IPS-20b (cell line): ENCODE results near the gene HIF1A.
"Not testable (repeated sequence)": the region's sequence is repeated elsewhere in the genome, so short reads cannot be mapped to it uniquely, and the experiment has no call there.

Experiments used
- H3K27ac ChIP-seq: one replicate; pipeline ENCODE4 v1.5.1; 2013; ENCODE audit warnings: low read length
- H3K27me3 ChIP-seq: 2 replicates; pipeline ENCODE4 v1.6.1; 2013; ENCODE audit warnings: mild to moderate bottlenecking, low read length, inconsistent platforms; ENCODE audit not compliant: insufficient read depth
- H3K36me3 ChIP-seq: 2 replicates; pipeline ENCODE4 v1.6.1; 2013; ENCODE audit warnings: low read depth, mild to moderate bottlenecking, inconsistent platforms, low read length, moderate library complexity; ENCODE audit not compliant: insufficient read depth
- H3K4me1 ChIP-seq: 2 replicates; pipeline ENCODE4 v1.6.1; 2013; ENCODE audit warnings: mild to moderate bottlenecking, control low read depth, inconsistent platforms, low read length, moderate library complexity; ENCODE audit not compliant: insufficient read depth
- H3K4me3 ChIP-seq: 2 replicates; pipeline ENCODE4 v1.5.1; 2013; ENCODE audit warnings: mild to moderate bottlenecking, low read length, inconsistent platforms
- H3K9ac ChIP-seq: 2 replicates; pipeline ENCODE4 v1.6.1; 2013; ENCODE audit warnings: low read depth, mild to moderate bottlenecking, inconsistent platforms, low read length, moderate library complexity
- H3K9me3 ChIP-seq: 2 replicates; pipeline ENCODE4 v1.6.1; 2013; ENCODE audit warnings: mild to moderate bottlenecking, low read depth, low read length, inconsistent platforms; ENCODE audit not compliant: insufficient read depth

Gene HIF1A

DNA sequence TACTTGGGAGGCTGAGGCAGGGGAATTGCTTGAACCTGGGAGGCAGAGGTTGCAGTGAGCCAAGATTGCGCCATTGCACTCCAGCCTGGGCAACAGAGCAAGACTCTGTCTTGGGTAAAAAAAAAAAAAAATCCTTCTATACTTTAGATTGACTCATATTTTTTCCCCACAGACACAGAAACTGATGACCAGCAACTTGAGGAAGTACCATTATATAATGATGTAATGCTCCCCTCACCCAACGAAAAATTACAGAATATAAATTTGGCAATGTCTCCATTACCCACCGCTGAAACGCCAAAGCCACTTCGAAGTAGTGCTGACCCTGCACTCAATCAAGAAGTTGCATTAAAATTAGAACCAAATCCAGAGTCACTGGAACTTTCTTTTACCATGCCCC lies 42.6 kb downstream of the HIF1A start:
- H3K27ac ChIP-seq: no peak overlapping the region
- H3K36me3 ChIP-seq: peaks cover 98% of the 10 kb centered on the region

DNA sequence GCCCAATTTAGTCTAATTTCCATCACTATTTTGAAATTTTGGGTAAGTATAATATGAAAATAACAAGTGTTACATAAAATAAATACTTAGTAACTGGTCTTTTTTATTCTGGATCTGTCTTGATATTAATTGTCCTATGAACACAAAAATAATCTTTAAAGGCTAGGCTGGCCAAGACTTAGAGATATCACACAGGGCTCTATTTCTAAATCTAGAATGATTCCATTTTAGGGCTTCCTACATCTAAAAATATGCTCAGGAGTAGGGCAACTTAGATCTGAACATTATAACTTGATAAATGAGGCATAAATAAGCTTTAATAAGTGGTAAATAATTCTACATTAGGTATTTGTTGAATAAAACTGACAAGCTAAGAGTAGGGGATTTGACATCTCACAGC lies 43.8 kb downstream of the HIF1A start:
- Histone ChIP-seq H3K9ac (no peak overlapping the region), H3K27me3 (no peaks in the 10 kb centered on the region), H3K9me3 (no peaks in the 10 kb centered on the region), H3K36me3 (peaks cover 99% of the 10 kb centered on the region), H3K4me3 (no peak overlapping the region), H3K27ac (no peak overlapping the region), H3K4me1 (no peaks in the 10 kb centered on the region)

More for the DNA sequence above, 42.6 kb downstream of the HIF1A start:
- no peaks in the 10 kb centered on the region for H3K9me3 ChIP-seq
- H3K9ac ChIP-seq: no peak overlapping the region
- no peaks in the 10 kb centered on the region for H3K27me3 ChIP-seq
- no peak overlapping the region for H3K4me3 ChIP-seq
- H3K4me1 ChIP-seq: no peaks in the 10 kb centered on the region

DNA sequence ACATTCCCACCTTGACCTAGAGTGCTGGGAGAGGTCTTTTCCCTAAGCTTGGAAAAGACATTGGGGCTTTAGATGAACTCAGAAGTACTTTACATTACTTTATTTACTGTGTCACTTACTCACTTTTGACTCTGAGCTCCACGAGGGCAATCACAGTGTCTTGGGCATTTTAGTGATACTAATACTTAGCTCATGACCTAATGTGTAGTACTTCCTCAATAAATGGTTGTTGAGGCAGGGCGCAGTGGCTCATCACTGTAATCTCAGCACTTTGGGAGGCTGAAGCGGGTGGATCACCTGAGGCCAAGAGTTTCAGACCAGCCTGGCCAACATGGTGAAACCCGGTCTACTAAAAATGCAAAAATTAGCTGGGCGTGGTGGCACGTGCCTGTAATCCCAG lies 47.1 kb downstream of the HIF1A start:
- Histone ChIP-seq H3K36me3 (peaks cover 98% of the 10 kb centered on the region), H3K4me1 (no peaks in the 10 kb centered on the region), H3K27me3 (no peaks in the 10 kb centered on the region), H3K4me3 (no peak overlapping the region), H3K9ac (no peak overlapping the region), H3K27ac (no peak overlapping the region), H3K9me3 (no peaks in the 10 kb centered on the region)

DNA sequence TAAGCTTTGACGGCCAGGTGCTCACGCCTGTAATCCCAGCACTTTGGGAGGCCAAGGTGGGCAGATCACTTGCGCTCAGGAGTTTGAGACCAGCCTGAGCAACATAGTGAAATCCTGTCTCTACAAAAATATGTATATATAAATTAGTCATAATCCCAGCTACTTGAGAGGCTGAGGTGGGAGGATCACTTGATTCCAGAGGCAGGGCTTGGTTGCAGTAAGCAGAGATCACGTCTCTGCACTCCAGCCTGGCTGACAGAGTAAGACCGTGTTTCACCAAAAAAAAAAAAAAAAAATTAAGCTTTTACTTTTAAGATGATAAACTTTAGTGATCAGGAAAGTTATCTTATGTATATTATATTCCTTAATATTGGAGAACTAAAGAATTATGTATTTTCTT lies 48.9 kb downstream of the HIF1A start:
- Histone ChIP-seq H3K27me3 (no peaks in the 10 kb centered on the region), H3K9me3 (no peaks in the 10 kb centered on the region), H3K4me1 (peaks cover 2% of the 10 kb centered on the region), H3K27ac (no peak overlapping the region), H3K9ac (no peak overlapping the region), H3K4me3 (no peak overlapping the region), H3K36me3 (peaks cover 97% of the 10 kb centered on the region)

DNA sequence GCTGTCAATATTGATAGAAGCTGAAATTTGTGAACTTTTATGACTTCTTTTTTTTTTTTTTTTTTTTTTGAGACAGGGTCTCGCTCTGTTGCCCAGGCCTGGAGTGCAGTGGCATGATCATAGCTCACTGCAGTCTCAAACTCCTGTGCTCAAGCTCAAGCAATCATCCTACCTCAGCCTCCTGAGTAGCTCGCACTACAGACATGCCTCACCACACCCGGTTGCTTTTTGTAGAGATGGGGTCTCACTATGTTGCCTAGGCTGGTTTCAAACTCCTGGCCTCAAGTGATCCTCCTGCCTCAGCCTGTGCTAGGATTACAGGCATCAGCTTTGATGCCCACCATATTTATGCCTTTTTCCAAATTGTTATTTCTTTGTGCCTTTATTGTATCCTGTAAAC lies 51.0 kb downstream of the HIF1A start:
- H3K9ac ChIP-seq, H3K9me3 ChIP-seq, H3K27me3 ChIP-seq, H3K4me3 ChIP-seq, H3K4me1 ChIP-seq, H3K27ac ChIP-seq: not testable (repeated sequence)
- H3K36me3 ChIP-seq: peaks cover 81% of the 10 kb centered on the region

DNA sequence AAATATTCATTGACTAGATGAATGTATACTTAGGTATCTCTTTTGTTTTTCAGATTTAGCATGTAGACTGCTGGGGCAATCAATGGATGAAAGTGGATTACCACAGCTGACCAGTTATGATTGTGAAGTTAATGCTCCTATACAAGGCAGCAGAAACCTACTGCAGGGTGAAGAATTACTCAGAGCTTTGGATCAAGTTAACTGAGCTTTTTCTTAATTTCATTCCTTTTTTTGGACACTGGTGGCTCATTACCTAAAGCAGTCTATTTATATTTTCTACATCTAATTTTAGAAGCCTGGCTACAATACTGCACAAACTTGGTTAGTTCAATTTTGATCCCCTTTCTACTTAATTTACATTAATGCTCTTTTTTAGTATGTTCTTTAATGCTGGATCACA lies 51.6 kb downstream of the HIF1A start:
- Histone ChIP-seq H3K4me3 (no peak overlapping the region), H3K4me1 (peaks cover 8% of the 10 kb centered on the region), H3K27ac (no peak overlapping the region), H3K36me3 (peaks cover 76% of the 10 kb centered on the region), H3K27me3 (no peaks in the 10 kb centered on the region), H3K9ac (no peak overlapping the region), H3K9me3 (no peaks in the 10 kb centered on the region)

DNA sequence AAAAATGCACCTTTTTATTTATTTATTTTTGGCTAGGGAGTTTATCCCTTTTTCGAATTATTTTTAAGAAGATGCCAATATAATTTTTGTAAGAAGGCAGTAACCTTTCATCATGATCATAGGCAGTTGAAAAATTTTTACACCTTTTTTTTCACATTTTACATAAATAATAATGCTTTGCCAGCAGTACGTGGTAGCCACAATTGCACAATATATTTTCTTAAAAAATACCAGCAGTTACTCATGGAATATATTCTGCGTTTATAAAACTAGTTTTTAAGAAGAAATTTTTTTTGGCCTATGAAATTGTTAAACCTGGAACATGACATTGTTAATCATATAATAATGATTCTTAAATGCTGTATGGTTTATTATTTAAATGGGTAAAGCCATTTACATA lies 52.0 kb downstream of the HIF1A start:
- Histone ChIP-seq H3K4me1 (peaks cover 8% of the 10 kb centered on the region), H3K9ac (no peak overlapping the region), H3K9me3 (no peaks in the 10 kb centered on the region), H3K4me3 (no peak overlapping the region), H3K36me3 (peaks cover 71% of the 10 kb centered on the region), H3K27ac (no peak overlapping the region), H3K27me3 (no peaks in the 10 kb centered on the region)

DNA sequence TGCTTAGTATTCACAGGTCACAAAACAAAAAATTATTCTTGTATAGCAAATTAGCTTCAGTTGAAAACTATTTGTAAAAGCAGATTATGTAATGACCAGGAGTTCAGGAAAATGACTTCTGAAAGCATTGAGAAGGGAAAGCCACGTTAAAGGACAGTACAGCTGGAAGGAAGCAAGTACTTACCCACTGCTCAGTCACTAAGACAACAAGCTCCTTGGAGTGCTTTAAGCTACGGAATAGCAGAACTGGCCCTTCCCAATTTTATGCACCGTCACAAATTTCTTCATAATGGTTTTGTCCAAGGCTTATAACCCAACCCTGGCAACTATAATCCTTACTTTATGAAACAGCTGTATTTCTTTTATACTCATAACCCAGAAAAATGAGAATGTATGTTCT lies 54.0 kb downstream of the HIF1A start:
- H3K9ac ChIP-seq: no peak overlapping the region
- peaks cover 52% of the 10 kb centered on the region for H3K36me3 ChIP-seq
- H3K4me3 ChIP-seq: peak overlapping the region; percentile 72; the same call in 1 of the 2 replicates
- no peaks in the 10 kb centered on the region for H3K27me3 ChIP-seq
- peaks cover 12% of the 10 kb centered on the region for H3K4me1 ChIP-seq
- no peak overlapping the region for H3K27ac ChIP-seq
- H3K9me3 ChIP-seq: no peaks in the 10 kb centered on the region

DNA sequence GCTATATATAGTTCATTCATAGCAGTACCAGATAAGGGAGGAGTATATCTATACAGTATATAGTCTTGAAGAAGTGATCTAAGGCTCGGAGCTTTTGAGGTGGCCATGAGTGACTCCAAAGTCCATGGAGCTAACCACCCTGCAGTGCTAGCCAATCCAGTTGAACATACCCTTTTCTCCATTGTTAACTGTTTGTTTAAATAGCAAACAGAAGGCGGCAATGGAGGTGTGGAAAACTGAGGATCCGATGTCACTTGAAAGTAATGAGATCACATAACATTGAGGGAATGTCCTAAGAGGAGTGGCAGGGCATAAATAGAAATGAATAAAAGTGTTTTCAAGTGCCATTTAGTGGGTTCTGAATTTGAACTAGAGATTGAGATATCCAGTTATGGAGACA lies 54.6 kb downstream of the HIF1A start:
- peaks cover 12% of the 10 kb centered on the region for H3K4me1 ChIP-seq
- no peaks in the 10 kb centered on the region for H3K27me3 ChIP-seq
- peaks cover 46% of the 10 kb centered on the region for H3K36me3 ChIP-seq
- H3K27ac ChIP-seq: no peak overlapping the region
- no peaks in the 10 kb centered on the region for H3K9me3 ChIP-seq
- peak overlapping the region; percentile 72; the same call in 1 of the 2 replicates for H3K4me3 ChIP-seq
- no peak overlapping the region for H3K9ac ChIP-seq

DNA sequence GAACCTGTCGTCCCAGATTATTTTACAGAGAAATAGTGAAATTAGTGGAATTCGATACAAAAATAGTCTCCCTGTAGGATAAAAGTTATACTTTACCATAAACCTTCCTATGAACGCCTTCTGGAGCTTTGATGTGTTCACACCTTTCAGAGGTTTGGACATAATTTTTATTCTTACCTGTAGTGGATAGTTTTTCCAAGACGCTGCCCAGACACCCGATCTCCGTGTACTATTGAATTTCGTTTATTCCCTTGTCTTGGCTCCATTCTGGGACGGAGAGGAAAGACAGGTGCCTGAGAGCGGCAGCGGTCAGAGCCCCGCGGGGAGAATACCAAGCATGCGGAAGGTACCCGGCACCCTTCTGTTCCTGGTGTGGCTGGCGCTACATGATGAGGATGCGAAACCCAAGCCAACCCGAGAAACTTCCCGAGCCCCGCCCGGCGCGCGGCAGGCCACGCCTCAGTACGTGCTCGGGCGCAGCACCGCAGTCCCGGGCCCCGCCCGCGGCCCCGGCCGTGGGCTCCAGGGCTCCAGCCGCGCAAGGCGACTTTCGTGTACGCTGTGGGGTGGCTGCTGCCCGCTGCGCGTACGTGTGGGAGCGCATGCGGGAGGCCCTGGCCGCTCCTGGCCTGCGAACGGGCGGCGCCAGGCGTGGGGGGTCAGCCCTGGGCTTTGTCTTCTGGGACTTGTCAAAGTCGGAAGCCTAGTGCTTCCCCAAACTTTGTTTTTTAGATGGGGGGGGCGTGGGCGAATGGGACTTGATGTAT lies 55.6 kb downstream of the HIF1A start:
- Histone ChIP-seq H3K9ac (peak overlapping the region; percentile 59; the same call in 1 of the 2 replicates), H3K4me1 (peaks cover 12% of the 10 kb centered on the region), H3K9me3 (no peaks in the 10 kb centered on the region), H3K36me3 (peaks cover 36% of the 10 kb centered on the region), H3K27me3 (no peaks in the 10 kb centered on the region), H3K4me3 (peak overlapping the region; percentile 72), H3K27ac (no peak overlapping the region)

DNA sequence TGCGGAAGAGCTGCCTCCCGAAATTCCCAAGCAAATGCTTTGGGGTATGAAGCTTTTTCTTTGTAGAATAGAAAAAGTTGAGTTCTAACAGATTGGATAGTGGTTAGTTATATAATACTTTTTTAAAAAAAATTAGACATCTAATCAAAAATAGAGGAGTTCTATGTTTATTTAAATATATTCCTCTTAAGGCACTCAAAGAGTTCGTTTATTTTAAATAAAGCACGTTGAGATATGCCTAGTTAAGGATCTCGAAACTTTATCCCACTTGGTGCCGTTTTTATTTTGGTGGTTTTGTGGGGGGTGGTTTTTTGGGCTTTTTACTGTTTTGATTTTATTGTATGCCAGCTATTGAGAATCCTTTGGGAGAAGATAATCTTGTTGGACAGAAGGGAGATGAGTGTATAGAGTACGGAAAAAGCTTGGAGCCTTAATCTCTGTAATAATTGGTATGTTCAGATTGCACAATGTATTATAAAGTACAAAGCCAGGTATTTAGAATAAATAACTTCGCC lies 56.2 kb downstream of the HIF1A start:
- Histone ChIP-seq H3K36me3 (peaks cover 30% of the 10 kb centered on the region), H3K27me3 (no peaks in the 10 kb centered on the region), H3K27ac (no peak overlapping the region), H3K9me3 (no peaks in the 10 kb centered on the region), H3K4me1 (peaks cover 12% of the 10 kb centered on the region), H3K9ac (peak overlapping the region; percentile 52; the same call in 1 of the 2 replicates), H3K4me3 (peak overlapping the region; percentile 72; the same call in 1 of the 2 replicates)

DNA sequence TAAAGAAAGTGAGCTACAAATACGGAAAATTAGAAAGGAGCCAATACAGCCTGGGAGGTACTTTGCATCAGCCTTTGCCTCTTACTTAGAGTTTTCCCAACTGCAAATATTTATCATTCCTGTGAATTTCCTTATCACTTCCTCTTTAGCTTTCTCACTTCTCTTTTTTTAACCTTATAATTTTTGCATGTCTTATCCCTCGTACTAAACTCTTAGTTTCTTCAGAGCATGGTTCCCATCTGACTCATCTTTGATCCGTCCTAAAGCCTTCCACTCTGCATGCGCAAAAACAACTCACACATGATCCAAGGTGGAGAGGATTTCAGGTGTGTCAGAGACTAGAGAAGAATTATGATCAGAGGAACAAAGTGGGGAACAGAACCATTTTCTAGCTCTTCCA lies 57.3 kb downstream of the HIF1A start:
- Histone ChIP-seq H3K9ac (no peak overlapping the region), H3K4me3 (no peak overlapping the region), H3K27me3 (no peaks in the 10 kb centered on the region), H3K4me1 (peaks cover 12% of the 10 kb centered on the region), H3K27ac (no peak overlapping the region), H3K36me3 (peaks cover 19% of the 10 kb centered on the region), H3K9me3 (no peaks in the 10 kb centered on the region)
